ENCODE results near the gene OR10C1. TPM values are rescaled to one million over a fixed set of nuclear protein-coding genes. Genes with fewer than 3 reads are reported as not detected.

The OR10C1 gene
- total RNA-seq, 1 experiment from 2014 or later: not detected

GRCh38 chr6:29487131-29487530, 48.0 kb downstream of the OR10C1 start:
- Mint-ChIP-seq H3K9me3 (peaks cover 0 to 2% of the 10 kb centered on the region in 2 experiments; a peak in 2 of 5 replicates), H3K36me3 (ENCODE audit: insufficient read depth in 1 of 3, low read depth in 3 of 3) (no peaks in the 10 kb centered on the region), H3K4me1 (no peaks in the 10 kb centered on the region), H3K4me3 (no peak overlapping the region), H3K27ac (no peak overlapping the region), H3K27me3 (ENCODE audit: low read depth) (no peaks in the 10 kb centered on the region; the same call in 1 of the 2 replicates)
- WGBS (ENCODE audit: extremely low coverage, insufficient read length, low lambda C conversion rate): no CpG with 5 or more reads among the region's 5 CpGs
- no peak overlapping the region for H3K18ac ChIP-seq (ENCODE audit: insufficient read length, low read depth, low read length)
- no peak overlapping the region for H4K91ac ChIP-seq (ENCODE audit: insufficient read length, low read depth, low read length)
- TF ChIP-seq CTCF (conservative IDR thresholded peaks at IDR 0.05): no peak
- no peak overlapping the region for H3K27ac ChIP-seq (ENCODE audit: insufficient read length, low read depth, low read length)
- H4K8ac ChIP-seq (replicated peaks; ENCODE audit: insufficient read length, low read depth, low read length): no peak overlapping the region
- H3T11ph ChIP-seq (ENCODE audit: low read length): no peak overlapping the region
- no peak overlapping the region for H3K23ac ChIP-seq (ENCODE audit: insufficient read length, low read depth, low read length)
- no peak overlapping the region for H2BK15ac ChIP-seq (ENCODE audit: low read depth, low read length)
- H3K4me2 ChIP-seq (ENCODE audit: insufficient read depth, insufficient read length, low read length): no peak overlapping the region
- no peak overlapping the region for H2BK20ac ChIP-seq (ENCODE audit: low read depth, low read length, poor library complexity, severe bottlenecking)
- H3K79me2 ChIP-seq (ENCODE audit: insufficient read depth, low read length): no peaks in the 10 kb centered on the region
- H3K9ac ChIP-seq (ENCODE audit: extremely low read depth, insufficient read length, low read length): no peak overlapping the region
- no peaks in the 10 kb centered on the region for H3K9me3 ChIP-seq (ENCODE audit: control insufficient read depth, low read depth, low read length)
- no peak overlapping the region for H2BK120ac ChIP-seq (ENCODE audit: low read depth, low read length, poor library complexity, severe bottlenecking)
- no peaks in the 10 kb centered on the region for H3K27me3 ChIP-seq (ENCODE audit: insufficient read depth, low read length)
- no peak overlapping the region for H2BK5ac ChIP-seq (ENCODE audit: insufficient read length, low read length)
- no peaks in the 10 kb centered on the region for H3K79me1 ChIP-seq (ENCODE audit: insufficient read depth, low read depth, low read length, poor library complexity, severe bottlenecking)
- H4K5ac ChIP-seq (ENCODE audit: insufficient read length, low read depth, low read length): no peak overlapping the region
- H2AK5ac ChIP-seq (ENCODE audit: insufficient read length, low read length): no peak overlapping the region
- H2BK12ac ChIP-seq (ENCODE audit: insufficient read length, low read depth, low read length): no peak overlapping the region
- no peaks in the 10 kb centered on the region for H4K20me1 ChIP-seq (ENCODE audit: control insufficient read depth, insufficient read depth, insufficient read length)
- no peak overlapping the region for H3K14ac ChIP-seq (ENCODE audit: insufficient read depth, low read length)
- no peaks in the 10 kb centered on the region for H3K23me2 ChIP-seq (ENCODE audit: insufficient read length, low read depth, low read length, poor library complexity, severe bottlenecking)
- H3K56ac ChIP-seq (ENCODE audit: insufficient read length, low read depth, low read length): no peak overlapping the region
- peak; percentile 6 for DNase-seq
- H3K4me1 ChIP-seq (ENCODE audit: insufficient read depth, low read length): no peaks in the 10 kb centered on the region
- no peak overlapping the region for H3K4ac ChIP-seq (ENCODE audit: low read depth, low read length)
- H2AFZ ChIP-seq (ENCODE audit: low read length): no peak overlapping the region
